ENCODE data around the gene PLSCR1. TPM values are rescaled to one million over a fixed set of nuclear protein-coding genes. Genes with fewer than 3 reads are reported as not detected.

PLSCR1 gene
- total and polyA plus RNA-seq, 8 donors: 67.2 to 126 (median 84.9) TPM

GRCh38 chr3:146465693-146466465 lies 78.5 kb downstream of the PLSCR1 start:
- Histone ChIP-seq H3K9me3 (no peaks in the 10 kb centered on the region), H3K36me3 (no peaks in the 10 kb centered on the region), H3K27me3 (no peaks in the 10 kb centered on the region), H3K4me3 (no peak overlapping the region), H3K27ac (no peak overlapping the region), H3K4me1 (peaks cover 0 to 7% of the 10 kb centered on the region in 2 donors)
- TF ChIP-seq CTCF (IDR thresholded peaks at IDR 0.05): no peak
- DNase-seq: no peak
- intact Hi-C loops (cut with DNase I): no loop called here
- ATAC-seq: no peak

Other genes with a start within 250 kb of the PLSCR1 start
- 1 to 10 TPM in 1 of 2 donors, under 1 TPM in 1; 0.73 to 1.2 TPM for gene PLSCR2, start 75.0 kb downstream of the PLSCR1 start, total RNA-seq
- gene PLSCR2, start 75.0 kb downstream of the PLSCR1 start, polyA plus RNA-seq (ENCODE audit: insufficient read length in 6 of 6): 1 to 10 TPM in 1 of 6 donors, under 1 TPM in 5; 0.38 to 1.2 (median 0.71) TPM
- not detected for gene PLSCR5, start 60.7 kb upstream of the PLSCR1 start, total RNA-seq
- under 1 TPM in 1 of 6 donors, not detected in 5; 0.10 TPM for gene PLSCR5, start 60.7 kb upstream of the PLSCR1 start, polyA plus RNA-seq (ENCODE audit: insufficient read length in 6 of 6)

Data from left lung (tissue), 10 donors.